ENCODE data around the gene RASSF10. TPM values are rescaled to one million over a fixed set of nuclear protein-coding genes. Genes with fewer than 3 reads are reported as not detected.

Gene RASSF10
- total RNA-seq, 2 experiments from 2014 or later, result not detected

DNA sequence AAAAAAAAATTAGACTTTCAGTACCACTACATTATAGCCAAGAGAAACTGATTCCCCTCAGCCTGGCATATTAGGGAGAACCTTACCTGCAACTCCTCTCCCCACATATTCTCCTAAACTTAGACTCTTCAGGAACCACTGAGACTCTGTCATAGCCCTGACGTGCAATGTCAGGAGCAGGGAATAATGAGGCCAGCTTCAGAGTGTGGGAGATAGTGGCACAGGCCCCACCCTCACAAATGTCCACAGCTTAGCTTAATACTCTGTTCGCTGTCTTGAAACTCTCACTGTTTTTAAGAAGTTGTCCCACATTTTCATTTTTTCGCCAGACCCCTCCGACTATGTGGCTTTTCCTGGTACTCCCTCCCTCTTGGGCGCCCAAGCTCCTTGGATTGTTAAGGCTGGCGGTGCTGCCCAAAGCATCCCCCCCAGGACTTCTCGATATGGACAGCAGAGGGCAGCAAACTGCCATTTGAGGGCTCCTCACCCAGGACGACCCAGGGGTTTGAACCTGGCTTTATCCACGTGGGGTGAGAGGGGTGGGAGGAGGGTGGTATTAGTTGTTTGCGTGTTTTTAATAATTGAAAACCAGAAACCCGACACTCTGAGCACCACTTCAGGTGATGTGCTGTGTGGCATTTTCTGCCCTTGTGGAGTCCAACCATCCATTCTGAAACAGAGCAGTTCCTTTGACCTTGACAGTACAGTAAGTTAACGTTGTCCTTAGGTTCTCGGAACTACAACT lies 45.2 kb upstream of the RASSF10 start:
- ATAC-seq, result peak; percentile 72
- POLR2A ChIA-PET, result no interaction called here
- no peaks in the 10 kb centered on the region for H3K36me3 Mint-ChIP-seq (ENCODE audit: low read depth)
- H3K9me3 Mint-ChIP-seq, result no peaks in the 10 kb centered on the region
- TF ChIP-seq, protein P1, sequence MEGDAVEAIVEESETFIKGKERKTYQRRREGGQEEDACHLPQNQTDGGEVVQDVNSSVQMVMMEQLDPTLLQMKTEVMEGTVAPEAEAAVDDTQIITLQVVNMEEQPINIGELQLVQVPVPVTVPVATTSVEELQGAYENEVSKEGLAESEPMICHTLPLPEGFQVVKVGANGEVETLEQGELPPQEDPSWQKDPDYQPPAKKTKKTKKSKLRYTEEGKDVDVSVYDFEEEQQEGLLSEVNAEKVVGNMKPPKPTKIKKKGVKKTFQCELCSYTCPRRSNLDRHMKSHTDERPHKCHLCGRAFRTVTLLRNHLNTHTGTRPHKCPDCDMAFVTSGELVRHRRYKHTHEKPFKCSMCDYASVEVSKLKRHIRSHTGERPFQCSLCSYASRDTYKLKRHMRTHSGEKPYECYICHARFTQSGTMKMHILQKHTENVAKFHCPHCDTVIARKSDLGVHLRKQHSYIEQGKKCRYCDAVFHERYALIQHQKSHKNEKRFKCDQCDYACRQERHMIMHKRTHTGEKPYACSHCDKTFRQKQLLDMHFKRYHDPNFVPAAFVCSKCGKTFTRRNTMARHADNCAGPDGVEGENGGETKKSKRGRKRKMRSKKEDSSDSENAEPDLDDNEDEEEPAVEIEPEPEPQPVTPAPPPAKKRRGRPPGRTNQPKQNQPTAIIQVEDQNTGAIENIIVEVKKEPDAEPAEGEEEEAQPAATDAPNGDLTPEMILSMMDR (IDR thresholded peaks at IDR 0.05), result peak; percentile 76
- peaks cover 12% of the 10 kb centered on the region for H3K27me3 Mint-ChIP-seq
- H3K4me3 Mint-ChIP-seq, result no peak overlapping the region
- CTCF ChIA-PET, result interaction anchor here (0.6 to 3.0 kb wide), 22 partner anchors 10 to 421 kb away, joined by 3 to 22 read pairs (median 3); no protein-coding TSS in a partner anchor
- no peak overlapping the region for H3K27ac Mint-ChIP-seq
- H3K4me1 Mint-ChIP-seq (ENCODE audit: low read depth), result no peaks in the 10 kb centered on the region
- intact Hi-C loops (cut with micrococcal nuclease), result loop anchor here (10.0 kb wide), 2 partner anchors 201 to 381 kb away; no protein-coding TSS in a partner anchor
- peak; percentile 70 for DNase-seq

DNA sequence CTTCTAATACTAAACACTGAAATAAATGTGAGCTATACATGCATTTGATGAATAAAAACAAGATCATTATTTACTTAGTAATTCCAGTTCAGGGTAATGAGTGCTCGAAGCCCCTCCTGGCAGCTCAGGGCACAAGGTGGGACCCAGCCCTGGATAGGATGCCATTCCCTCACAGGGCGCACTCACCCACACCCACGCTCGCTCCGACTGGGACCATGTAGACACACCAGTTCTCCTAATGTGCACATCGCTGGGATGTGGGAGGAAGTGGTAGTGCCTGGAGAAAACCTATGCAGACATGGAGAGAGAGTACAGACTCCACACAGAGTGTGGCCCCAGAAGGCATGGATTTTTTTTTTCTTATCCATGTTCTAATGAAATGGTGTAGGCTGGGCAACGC lies 44.5 kb upstream of the RASSF10 start:
- Mint-ChIP-seq H3K4me1 (ENCODE audit: low read depth) (no peaks in the 10 kb centered on the region), H3K36me3 (ENCODE audit: low read depth) (no peaks in the 10 kb centered on the region), H3K27ac (no peak overlapping the region), H3K4me3 (no peak overlapping the region), H3K27me3 (peaks cover 13% of the 10 kb centered on the region), H3K9me3 (no peaks in the 10 kb centered on the region)
- ChIA-PET POLR2A (no interaction called here), CTCF (interaction anchor here (0.8 to 3.0 kb wide), 11 partner anchors 9 to 389 kb away, joined by 3 to 22 read pairs (median 4); no protein-coding TSS in a partner anchor)
- intact Hi-C loops (cut with micrococcal nuclease), result loop anchor here (10.0 kb wide), 2 partner anchors 200 to 380 kb away; no protein-coding TSS in a partner anchor
- ATAC-seq, result no peak
- DNase-seq, result no peak
- TF ChIP-seq, protein P1 (IDR thresholded peaks at IDR 0.05), result no peak

DNA sequence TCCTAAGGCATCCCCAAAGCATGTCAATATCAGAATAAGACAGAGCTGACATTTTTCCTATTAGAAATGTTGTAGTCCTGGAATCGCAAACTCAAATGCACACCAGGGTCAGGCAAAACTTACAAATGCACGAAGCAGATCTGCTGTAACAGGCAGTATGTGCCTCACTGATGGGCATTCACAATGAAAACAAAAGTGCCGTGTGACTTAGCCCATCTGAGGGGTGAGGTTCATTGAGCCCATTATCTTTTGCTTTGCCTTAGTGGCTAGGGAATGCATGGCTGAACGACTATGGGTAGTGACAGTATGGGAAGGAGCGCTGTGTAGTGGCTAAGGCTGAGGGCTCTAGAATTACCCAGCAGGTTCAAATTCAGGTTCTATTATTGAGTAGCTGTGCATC lies 43.1 kb upstream of the RASSF10 start:
- ATAC-seq, result no peak
- intact Hi-C loops (cut with micrococcal nuclease), result loop anchor here (10.0 kb wide), 2 partner anchors 199 to 379 kb away; no protein-coding TSS in a partner anchor

DNA sequence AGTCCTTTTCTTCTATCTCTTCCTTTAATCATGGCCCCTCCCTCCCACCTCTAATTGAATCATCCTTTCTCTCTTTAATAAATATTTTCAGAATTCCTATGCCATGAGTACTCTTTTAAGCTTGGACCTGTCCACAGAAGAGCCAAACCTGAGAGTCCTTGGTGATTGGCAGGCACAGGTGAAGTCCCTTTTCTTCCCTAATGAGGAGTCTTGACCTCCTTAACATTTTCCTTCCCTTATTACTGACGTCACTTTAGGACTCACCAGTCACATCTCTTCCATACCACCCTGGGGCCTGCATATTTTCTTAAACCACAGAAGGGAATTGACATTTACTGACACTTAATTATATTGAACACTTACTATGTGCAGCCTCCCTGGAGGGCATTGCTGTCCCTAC lies 41.0 kb upstream of the RASSF10 start:
- H3K9me3 Mint-ChIP-seq, result no peaks in the 10 kb centered on the region
- ATAC-seq (no peak), DNase-seq (no peak)
- TF ChIP-seq, protein P1 (IDR thresholded peaks at IDR 0.05), result no peak
- peaks cover 7% of the 10 kb centered on the region for H3K27me3 Mint-ChIP-seq
- no peaks in the 10 kb centered on the region for H3K36me3 Mint-ChIP-seq (ENCODE audit: low read depth)
- no peak overlapping the region for H3K4me3 Mint-ChIP-seq
- ChIA-PET POLR2A (no interaction called here), CTCF (no interaction called here)
- H3K27ac Mint-ChIP-seq, result no peak overlapping the region
- intact Hi-C loops (cut with micrococcal nuclease), result loop anchor here (10.0 kb wide), 2 partner anchors 197 to 377 kb away; no protein-coding TSS in a partner anchor
- H3K4me1 Mint-ChIP-seq (ENCODE audit: low read depth), result no peaks in the 10 kb centered on the region

More for the DNA sequence above, 43.1 kb upstream of the RASSF10 start:
- H3K4me1 Mint-ChIP-seq (ENCODE audit: low read depth), result no peaks in the 10 kb centered on the region
- ChIA-PET CTCF (interaction anchor here (1.0 to 1.6 kb wide), 4 partner anchors 14 to 279 kb away, joined by 3 to 5 read pairs (median 4); no protein-coding TSS in a partner anchor), POLR2A (no interaction called here)
- no peak overlapping the region for H3K27ac Mint-ChIP-seq
- H3K9me3 Mint-ChIP-seq, result no peaks in the 10 kb centered on the region
- H3K36me3 Mint-ChIP-seq (ENCODE audit: low read depth), result no peaks in the 10 kb centered on the region
- TF ChIP-seq, protein P1 (IDR thresholded peaks at IDR 0.05), result no peak
- H3K4me3 Mint-ChIP-seq, result no peak overlapping the region
- H3K27me3 Mint-ChIP-seq, result peaks cover 16% of the 10 kb centered on the region
- DNase-seq, result no peak

DNA sequence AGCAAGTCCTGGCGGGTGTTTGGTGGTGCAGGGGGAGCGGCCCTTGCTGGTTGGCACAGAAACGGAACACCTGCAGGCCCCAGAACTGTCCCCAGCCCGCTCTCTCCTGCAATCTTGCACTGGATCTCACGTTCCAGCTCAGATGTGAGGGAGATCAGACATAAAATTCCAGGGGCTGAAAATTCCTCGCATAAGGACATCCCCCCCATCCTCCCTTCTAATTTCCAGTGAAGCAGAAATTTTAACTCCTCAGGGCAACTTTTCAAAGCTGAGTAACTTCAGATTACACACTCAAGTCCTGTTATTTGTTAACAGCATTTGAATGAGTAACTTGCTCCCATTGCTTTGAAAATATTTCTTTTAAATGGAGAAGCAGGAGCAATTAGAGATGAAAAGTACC lies 40.3 kb upstream of the RASSF10 start:
- H3K4me1 Mint-ChIP-seq (ENCODE audit: low read depth), result no peaks in the 10 kb centered on the region
- no peak for ATAC-seq
- ChIA-PET CTCF (no interaction called here), POLR2A (interaction anchor here (0.7 kb wide), 1 partner anchor 47 kb away, joined by 3 read pairs; no protein-coding TSS in a partner anchor)
- H3K27ac Mint-ChIP-seq, result no peak overlapping the region
- intact Hi-C loops (cut with micrococcal nuclease), result loop anchor here (10.0 kb wide), 2 partner anchors 196 to 376 kb away; no protein-coding TSS in a partner anchor
- H3K36me3 Mint-ChIP-seq (ENCODE audit: low read depth), result no peaks in the 10 kb centered on the region
- TF ChIP-seq, protein P1 (IDR thresholded peaks at IDR 0.05), result no peak
- no peaks in the 10 kb centered on the region for H3K9me3 Mint-ChIP-seq
- H3K27me3 Mint-ChIP-seq, result peaks cover 7% of the 10 kb centered on the region
- DNase-seq, result no peak
- H3K4me3 Mint-ChIP-seq, result no peak overlapping the region
